Loucy (cell line): ENCODE results near the gene ASGR2.

Experiments
- H2AFZ ChIP-seq: fragments of 200-600 bp; sonication (generic); 2 replicates; pipeline ENCODE4 v1.6.0; 2016; ENCODE audit warnings: antibody characterized with exemption, mild to moderate bottlenecking, low read length, moderate library complexity
- H3F3A ChIP-seq: fragments of 200-600 bp; 2 replicates; pipeline ENCODE4 v1.6.0; 2016; ENCODE audit warnings: antibody characterized with exemption, low read depth, mild to moderate bottlenecking
- H3K27me3 ChIP-seq: fragments of 200-600 bp; sonication (generic); 2 replicates; pipeline ENCODE4 v1.6.1; 2014; ENCODE audit warnings: low read length, mild to moderate bottlenecking; ENCODE audit not compliant: insufficient read depth, poor library complexity, severe bottlenecking
- H3K36me3 ChIP-seq: fragments of 200-600 bp; sonication (generic); 2 replicates; pipeline ENCODE4 v1.6.1; 2016; ENCODE audit warnings: low read length; ENCODE audit not compliant: insufficient read depth
- H3K4me1 ChIP-seq: fragments of 200-600 bp; sonication (generic); 2 replicates; pipeline ENCODE4 v1.5.1; 2014; ENCODE audit warnings: low read length, mild to moderate bottlenecking; ENCODE audit not compliant: insufficient read depth, poor library complexity, severe bottlenecking
- H3K4me2 ChIP-seq: fragments of 200-600 bp; sonication (generic); 2 replicates; pipeline ENCODE4 v1.6.0; 2014; ENCODE audit warnings: antibody characterized with exemption, low read length, low read depth, mild to moderate bottlenecking; ENCODE audit not compliant: poor library complexity, severe bottlenecking
- H3K4me3 ChIP-seq: fragments of 200-600 bp; sonication (generic); 2 replicates; pipeline ENCODE4 v1.5.1; 2014; ENCODE audit warnings: low read length, mild to moderate bottlenecking, mixed read lengths; ENCODE audit not compliant: poor library complexity, severe bottlenecking
- H3K79me2 ChIP-seq: fragments of 200-600 bp; sonication (generic); 2 replicates; pipeline ENCODE4 v1.6.1; 2014; ENCODE audit warnings: low read length; ENCODE audit not compliant: insufficient read depth
- H3K9ac ChIP-seq: fragments of 200-600 bp; sonication (generic); 2 replicates; pipeline ENCODE4 v1.6.0; 2014; ENCODE audit warnings: mild to moderate bottlenecking, low read depth, low read length, moderate library complexity; ENCODE audit not compliant: poor library complexity, severe bottlenecking
- H3K9me2 ChIP-seq: fragments of 200-600 bp; sonication (generic); replicated peaks from 2 replicates; pipeline ENCODE4 v1.6.1; 2016; ENCODE audit warnings: low read depth, low read length, mixed read lengths
- H3K9me3 ChIP-seq: fragments of 200-600 bp; sonication (generic); 2 replicates; pipeline ENCODE4 v1.6.1; 2014; ENCODE audit warnings: mild to moderate bottlenecking, antibody characterized with exemption, low read length, low read depth; ENCODE audit not compliant: insufficient read depth
- H4K20me1 ChIP-seq: fragments of 200-600 bp; sonication (generic); 2 replicates; pipeline ENCODE4 v1.6.0; 2014; ENCODE audit warnings: antibody characterized with exemption, low read length, mild to moderate bottlenecking; ENCODE audit not compliant: insufficient read depth, poor library complexity, severe bottlenecking
- EZH2phosphoT487 ChIP-seq: fragments of 200-600 bp; IDR thresholded peaks from 2 replicates; pipeline ENCODE4 v1.6.1; 2018; ENCODE audit warnings: antibody characterized with exemption, mild to moderate bottlenecking, moderate library complexity, borderline replicate concordance
- TF ChIP-seq, protein P1 (sequence below): fragments of 200-600 bp; sonication (generic); conservative IDR thresholded peaks from 2 replicates; pipeline ENCODE4 v1.5.1; 2014; ENCODE audit warnings: mild to moderate bottlenecking, antibody characterized with exemption, low read length

Gene ASGR2

DNA sequence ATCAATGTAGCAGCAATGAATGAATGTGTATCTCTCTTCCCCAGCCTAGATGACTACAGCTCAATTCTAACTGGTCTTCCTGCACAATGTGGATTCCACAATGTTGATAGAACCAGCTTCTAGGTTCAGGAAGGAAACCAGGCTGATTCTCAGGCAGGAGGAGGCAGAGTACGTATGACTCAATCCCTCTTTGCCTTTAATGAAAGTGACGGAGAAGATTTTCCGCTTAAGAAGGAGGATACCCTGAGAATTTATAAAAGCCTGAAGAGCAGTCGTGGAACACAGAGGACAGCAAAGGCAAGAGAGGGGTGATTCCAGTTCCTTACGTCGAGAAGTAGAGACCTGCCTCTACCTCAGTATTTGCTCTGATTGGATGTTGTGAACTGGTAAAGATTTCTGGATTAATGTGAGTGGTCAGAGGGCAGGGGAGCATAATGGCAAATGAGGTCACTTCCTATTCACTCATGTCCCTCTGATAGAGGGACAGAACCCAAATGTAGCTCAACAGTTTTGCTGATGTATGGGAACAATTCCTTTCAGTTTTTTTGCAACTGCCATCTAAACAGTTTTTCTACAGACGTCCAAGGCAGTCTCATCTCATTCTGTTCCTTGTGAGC is 55.7 kb downstream of the ASGR2 start:
- no peaks in the 10 kb centered on the region for H4K20me1 ChIP-seq
- TF ChIP-seq EZH2phosphoT487 = no peak
- TF ChIP-seq, protein P1, sequence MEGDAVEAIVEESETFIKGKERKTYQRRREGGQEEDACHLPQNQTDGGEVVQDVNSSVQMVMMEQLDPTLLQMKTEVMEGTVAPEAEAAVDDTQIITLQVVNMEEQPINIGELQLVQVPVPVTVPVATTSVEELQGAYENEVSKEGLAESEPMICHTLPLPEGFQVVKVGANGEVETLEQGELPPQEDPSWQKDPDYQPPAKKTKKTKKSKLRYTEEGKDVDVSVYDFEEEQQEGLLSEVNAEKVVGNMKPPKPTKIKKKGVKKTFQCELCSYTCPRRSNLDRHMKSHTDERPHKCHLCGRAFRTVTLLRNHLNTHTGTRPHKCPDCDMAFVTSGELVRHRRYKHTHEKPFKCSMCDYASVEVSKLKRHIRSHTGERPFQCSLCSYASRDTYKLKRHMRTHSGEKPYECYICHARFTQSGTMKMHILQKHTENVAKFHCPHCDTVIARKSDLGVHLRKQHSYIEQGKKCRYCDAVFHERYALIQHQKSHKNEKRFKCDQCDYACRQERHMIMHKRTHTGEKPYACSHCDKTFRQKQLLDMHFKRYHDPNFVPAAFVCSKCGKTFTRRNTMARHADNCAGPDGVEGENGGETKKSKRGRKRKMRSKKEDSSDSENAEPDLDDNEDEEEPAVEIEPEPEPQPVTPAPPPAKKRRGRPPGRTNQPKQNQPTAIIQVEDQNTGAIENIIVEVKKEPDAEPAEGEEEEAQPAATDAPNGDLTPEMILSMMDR = no peak
- H3F3A ChIP-seq = no peaks in the 10 kb centered on the region
- H3K9ac ChIP-seq = no peak overlapping the region
- no peaks in the 10 kb centered on the region for H3K4me1 ChIP-seq
- H2AFZ ChIP-seq = no peak overlapping the region
- no peak overlapping the region for H3K4me2 ChIP-seq
- no peaks in the 10 kb centered on the region for H3K9me3 ChIP-seq
- H3K4me3 ChIP-seq = no peak overlapping the region
- no peaks in the 10 kb centered on the region for H3K36me3 ChIP-seq
- H3K9me2 ChIP-seq = no peaks in the 10 kb centered on the region
- no peaks in the 10 kb centered on the region for H3K79me2 ChIP-seq
- H3K27me3 ChIP-seq = no peaks in the 10 kb centered on the region

- H3K36me3 ChIP-seq = no peaks in the 10 kb centered on the region
- no peaks in the 10 kb centered on the region for H4K20me1 ChIP-seq
- H3K79me2 ChIP-seq = no peaks in the 10 kb centered on the region
- H2AFZ ChIP-seq = 0 out of 2 replicates have a peak overlapping the region, but pooled peaks have one; percentile 23
- TF ChIP-seq EZH2phosphoT487 = no peak
- TF ChIP-seq, protein P1 = no peak
- no peak overlapping the region for H3K9ac ChIP-seq
- H3K4me1 ChIP-seq = no peaks in the 10 kb centered on the region
- no peak overlapping the region for H3K4me2 ChIP-seq
- H3K4me3 ChIP-seq = no peak overlapping the region
- H3K9me2 ChIP-seq = no peaks in the 10 kb centered on the region
- H3F3A ChIP-seq = no peaks in the 10 kb centered on the region
- H3K9me3 ChIP-seq = no peaks in the 10 kb centered on the region
- no peaks in the 10 kb centered on the region for H3K27me3 ChIP-seq
These were observed 58.2 kb downstream of the ASGR2 start for GRCh38 chr17:7056386-7056785.
